K562 (cell line): ENCODE results near the gene MAS1L. TPM values are rescaled to one million over a fixed set of nuclear protein-coding genes. Genes with fewer than 3 reads are reported as not detected.

Experiments used
- ATAC-seq: fragments of 200-7000 bp; cut with Tn5 transposase; 3 replicates; pipeline ENCODE4 v1.9.1; 2020; ENCODE audit warnings: moderate library complexity
- BruUV-seq: library from RNA; stranded (reverse); fragments of 400-500 nt; replicated peaks from 2 replicates; lab custom pipeline; 2021; lab: Mats Ljungman, UMichigan
- CTCF ChIA-PET: fragments of 300-600 bp; formaldehyde crosslinking; extraction: SDS; loops from one replicate; lab custom pipeline; 2021; ENCODE audit warnings: low intra/inter-chr PET ratio; lab: Yijun Ruan, JAX
- POLR2A ChIA-PET: fragments of 300-600, 350-650 bp; sonication (Branson Sonifier 250); formaldehyde crosslinking; extraction: SDS; loops from one replicate; lab custom pipeline; 2021; ENCODE audit warnings: antibody characterized with exemption, inconsistent platforms; lab: Yijun Ruan, JAX
- DNase-seq, 4 experiments: peaks; one replicate each; pipeline versions ENCODE4 v3.0.0 to v3.0.0-alpha.2; 2011 to 2018; ENCODE audit warnings: low spot score in 3 of 4, mixed read lengths in 3 of 4; ENCODE audit errors: extremely low read depth in 1 of 4
- FAIRE-seq: peaks from 2 replicates; lab custom pipeline; 2011; peaks lifted over from hg19 to GRCh38; lab: Jason Lieb, UNC
- H2AFZ ChIP-seq: 2 replicates; pipeline ENCODE4 v1.6.0; 2011; ENCODE audit warnings: low read depth, low read length, control low read depth, inconsistent platforms
- H3K27ac ChIP-seq: fragments of 200-600 bp; 3 replicates; pipeline ENCODE4 v1.8.0; 2011; ENCODE audit warnings: low read depth, mild to moderate bottlenecking, control low read depth, inconsistent platforms, low read length, moderate library complexity, mixed read lengths; ENCODE audit errors: extremely low read depth
- H3K27me3 ChIP-seq, 2 experiments: fragments of 300-600 bp in 1 of 2; 2 replicates in 1 of 2; 3 replicates in 1 of 2; pipeline versions ENCODE4 v1.6.0 to v1.8.0; 2011; ENCODE audit warnings: inconsistent platforms in 2 of 2, low read length in 2 of 2, mild to moderate bottlenecking in 1 of 2, mixed read lengths in 1 of 2, moderate library complexity in 1 of 2; ENCODE audit not compliant: control insufficient read depth in 2 of 2, insufficient read depth in 2 of 2
- H3K36me3 ChIP-seq: fragments of 300-600 bp; 3 replicates; pipeline ENCODE4 v1.8.0; 2011; ENCODE audit warnings: mild to moderate bottlenecking, low read length, inconsistent platforms; ENCODE audit not compliant: control insufficient read depth, insufficient read depth
- H3K4me1 ChIP-seq, 2 experiments: fragments of 200-600 bp in 1 of 2; replicated peaks in 1 of 2; 2 replicates in 1 of 2; 3 replicates in 1 of 2; pipeline versions ENCODE4 v1.5.1 to v1.8.0; 2011; ENCODE audit warnings: inconsistent platforms in 2 of 2, low read length in 2 of 2, mild to moderate bottlenecking in 1 of 2, mixed read lengths in 1 of 2, moderate library complexity in 1 of 2; ENCODE audit not compliant: control insufficient read depth in 2 of 2, insufficient read depth in 2 of 2
- H3K4me2 ChIP-seq: 2 replicates; pipeline ENCODE4 v1.6.1; 2011; ENCODE audit warnings: low read length, control low read depth, inconsistent platforms, mixed read lengths; ENCODE audit not compliant: insufficient read depth
- H3K4me3 ChIP-seq: fragments of 200-600 bp; sonication (generic), shearing (Covaris generic); 2 replicates; pipeline ENCODE4 v1.5.1; 2016; ENCODE audit warnings: control low read depth, inconsistent platforms
- H3K79me2 ChIP-seq: fragments of 200-600 bp; 3 replicates; pipeline ENCODE4 v1.8.0; 2011; ENCODE audit warnings: low read length, inconsistent platforms; ENCODE audit not compliant: control insufficient read depth, insufficient read depth
- H3K9ac ChIP-seq, 2 experiments: 2 replicates each; pipeline versions ENCODE4 v1.6.0 to v1.6.1; 2011; ENCODE audit warnings: low read depth in 2 of 2, low read length in 2 of 2, control low read depth in 1 of 2, inconsistent platforms in 1 of 2, mild to moderate bottlenecking in 1 of 2, mixed read lengths in 1 of 2; ENCODE audit not compliant: insufficient read depth in 1 of 2
- H3K9me1 ChIP-seq: one replicate; pipeline ENCODE4 v1.6.0; 2011; ENCODE audit warnings: inconsistent platforms, mild to moderate bottlenecking, low read length, moderate library complexity; ENCODE audit not compliant: control insufficient read depth, insufficient read depth
- H3K9me3 ChIP-seq: replicated peaks from 2 replicates; pipeline ENCODE4 v1.5.1; 2011; ENCODE audit warnings: low read depth, low read length, inconsistent platforms; ENCODE audit not compliant: control insufficient read depth, insufficient read depth
- H4K20me1 ChIP-seq: replicated peaks from 2 replicates; pipeline ENCODE4 v1.6.1; 2011; ENCODE audit warnings: low read length, inconsistent platforms, mixed read lengths; ENCODE audit not compliant: control insufficient read depth, insufficient read depth
- FOXP1 ChIP-seq: sonication (generic); formaldehyde crosslinking; IDR thresholded peaks from 2 replicates; pipeline ENCODE4 v1.8.0; 2022; ENCODE audit warnings: mild to moderate bottlenecking, missing genetic modification reagents
- HMG20A ChIP-seq: fragments of 450-650 bp; formaldehyde crosslinking; conservative IDR thresholded peaks from 2 replicates; pipeline ENCODE4 v1.4.0; 2020; ENCODE audit warnings: mild to moderate bottlenecking, mixed read lengths
- IFI16 ChIP-seq: fragments of 250-450 bp; sonication (Bioruptor Pico); IDR thresholded peaks from 2 replicates; pipeline ENCODE4 v2.1.2; 2022; ENCODE audit warnings: mild to moderate bottlenecking, inconsistent platforms
- MCM7 ChIP-seq, 2 experiments: fragments of 450-650 bp; IDR thresholded peaks; 2 replicates each; pipeline ENCODE4 v1.6.1; 2016 to 2018
- MNT ChIP-seq, 2 experiments: fragments of 450-650 bp; conservative IDR thresholded peaks; 2 replicates each; pipeline ENCODE4 v1.6.1; 2017; ENCODE audit warnings: mild to moderate bottlenecking in 2 of 2, moderate library complexity in 2 of 2
- NR2C1 ChIP-seq, 2 experiments: fragments of 450-650 bp; IDR thresholded peaks; 2 replicates each; pipeline ENCODE4 v1.6.1; 2017; ENCODE audit warnings: mild to moderate bottlenecking in 2 of 2, antibody characterized with exemption in 1 of 2, inconsistent platforms in 1 of 2, missing compliant biosample characterization in 1 of 2, missing genetic modification characterization in 1 of 2
- PCBP2 ChIP-seq: fragments of 200-400 bp; formaldehyde crosslinking; IDR thresholded peaks from 2 replicates; pipeline ENCODE4 v1.6.1; 2018; ENCODE audit warnings: low read length, low read depth, mild to moderate bottlenecking, moderate library complexity; ENCODE audit not compliant: poor library complexity, severe bottlenecking
- SIX5 ChIP-seq, 2 experiments: IDR thresholded peaks; 2 replicates each; pipeline ENCODE4 v1.6.1; 2011; ENCODE audit warnings: low read length in 2 of 2, borderline replicate concordance in 1 of 2, low read depth in 1 of 2, mild to moderate bottlenecking in 1 of 2, moderate library complexity in 1 of 2; ENCODE audit not compliant: insufficient read depth in 1 of 2
- SNIP1 ChIP-seq: fragments of 450-650 bp; IDR thresholded peaks from 2 replicates; pipeline ENCODE4 v1.7.1; 2017; ENCODE audit warnings: low read depth, mild to moderate bottlenecking
- ZC3H11A ChIP-seq: IDR thresholded peaks from 2 replicates; pipeline ENCODE4 v1.6.1; 2012; ENCODE audit warnings: low read depth, low read length, improper control_type of control experiment
- ZNF449 ChIP-seq: fragments of 250-450 bp; sonication (Bioruptor Pico); IDR thresholded peaks from 2 replicates; pipeline ENCODE4 v1.8.0; 2022; ENCODE audit warnings: moderate library complexity, mild to moderate bottlenecking, inconsistent platforms
- WGBS: fragments of 100-300 bp; shearing (Covaris generic); methylation state at CpG from one replicate; pipeline ENCODE4 v1.1.6; 2016; ENCODE audit warnings: low coverage, mixed read lengths; ENCODE audit not compliant: insufficient coverage; ENCODE audit errors: missing lambda C conversion rate; 5-methylcytosine and 5-hydroxymethylcytosine counted together
- in situ Hi-C: fragments of 300-500 bp; cut with MboI; formaldehyde crosslinking; loops from 4 replicates; pipeline ENCODE4 v1.15.0; 2018; ENCODE audit warnings: inconsistent platforms, mixed read lengths
- intact Hi-C: fragments of 100-400 bp; cut with micrococcal nuclease; formaldehyde crosslinking; loops from 2 replicates; pipeline ENCODE4 v1.14.2; 2022
- polyA plus RNA-seq, 8 experiments: library from polyadenylated mRNA; depleted of rRNA in 4 of 8; stranded (reverse) in 5 of 8; unstranded in 3 of 8; fragments of >200 nt; fragmentation: Nextera tagmentation in 2 of 8; fragmentation: Illumina TruSeq in 1 of 8; extraction: Ambion mirVana in 2 of 8; extraction: Trizol in 1 of 8; gene quantifications; 2 replicates each; pipeline versions ENCODE4 v1.2.1 to v1.2.3, GENCODE V29; 2011 to 2014; ENCODE audit warnings: inconsistent platforms in 1 of 8, missing spikeins in 1 of 8
- total RNA-seq, 7 experiments: library from RNA; depleted of rRNA in 6 of 7; stranded (reverse); fragments of >200 nt in 6 of 7; fragmentation: Illumina TruSeq in 2 of 7; extraction: Trizol in 2 of 7; gene quantifications; 2 replicates each; pipeline versions ENCODE4 v1.2.1 to v1.2.3, GENCODE V29; 2011 to 2021; ENCODE audit warnings: low replicate concordance in 1 of 7

Gene MAS1L
- total and polyA plus RNA-seq, 9 of the 15 experiments (the other 6 are each of a cell fraction or from before 2014, with no cell fraction given): not detected

- Histone ChIP-seq H2AFZ (no peak overlapping the region), H3K9me1 (no peaks in the 10 kb centered on the region), H3K79me2 (no peaks in the 10 kb centered on the region), H3K4me3 (no peak overlapping the region), H3K4me1 (no peaks in the 10 kb centered on the region; a peak in 1 of 5 replicates), H3K27ac (no peak overlapping the region), H4K20me1 (peaks cover 9% of the 10 kb centered on the region; the same call in 1 of the 2 replicates), H3K4me2 (no peak overlapping the region), H3K36me3 (no peaks in the 10 kb centered on the region), H3K9me3 (no peaks in the 10 kb centered on the region), H3K27me3 (peaks cover 3 to 10% of the 10 kb centered on the region in 2 experiments; a peak in 4 of 5 replicates), H3K9ac (no peak overlapping the region)
- no peak for DNase-seq
- ChIA-PET POLR2A (no interaction called here), CTCF (no interaction called here)
- 0% methylated on average over 3 of the region's 3 CpGs for WGBS
- intact Hi-C loops (no loop called here), in situ Hi-C loops (no loop called here)
- no peak for TF ChIP-seq SIX5 (IDR thresholded peaks at IDR 0.05; ENCODE audit: borderline replicate concordance in 1 of 2, insufficient read depth in 1 of 2, low read depth in 1 of 2, low read length in 2 of 2)
- no peak for TF ChIP-seq SNIP1
- no peak for TF ChIP-seq PCBP2
- TF ChIP-seq MNT (conservative IDR thresholded peaks at IDR 0.05): no peak
- no peak for TF ChIP-seq NR2C1 (IDR thresholded peaks at IDR 0.05)
- no peak for TF ChIP-seq NR2C1 (tag; IDR thresholded peaks at IDR 0.05)
- TF ChIP-seq IFI16: no peak
- no peak for TF ChIP-seq MCM7 (IDR thresholded peaks at IDR 0.05)
- no peak for TF ChIP-seq HMG20A (CRISPR knock-in tag)
- TF ChIP-seq FOXP1 (CRISPR knock-in tag): no peak
- no peak for TF ChIP-seq ZC3H11A
- TF ChIP-seq ZNF449: no peak
- no TSS peak for BruUV-seq
- no peak for ATAC-seq
- no peak for FAIRE-seq
Measured at GRCh38 chr6:29529956-29530355, 42.2 kb upstream of the MAS1L start.
